Measurements from ENCODE around the gene DIDO1. TPM values are rescaled to one million over a fixed set of nuclear protein-coding genes. Genes with fewer than 3 reads are reported as not detected.

Gene DIDO1
- total RNA-seq, 4 donors from 2014 or later, result 68.3 to 135 (median 88.0) TPM

DNA sequence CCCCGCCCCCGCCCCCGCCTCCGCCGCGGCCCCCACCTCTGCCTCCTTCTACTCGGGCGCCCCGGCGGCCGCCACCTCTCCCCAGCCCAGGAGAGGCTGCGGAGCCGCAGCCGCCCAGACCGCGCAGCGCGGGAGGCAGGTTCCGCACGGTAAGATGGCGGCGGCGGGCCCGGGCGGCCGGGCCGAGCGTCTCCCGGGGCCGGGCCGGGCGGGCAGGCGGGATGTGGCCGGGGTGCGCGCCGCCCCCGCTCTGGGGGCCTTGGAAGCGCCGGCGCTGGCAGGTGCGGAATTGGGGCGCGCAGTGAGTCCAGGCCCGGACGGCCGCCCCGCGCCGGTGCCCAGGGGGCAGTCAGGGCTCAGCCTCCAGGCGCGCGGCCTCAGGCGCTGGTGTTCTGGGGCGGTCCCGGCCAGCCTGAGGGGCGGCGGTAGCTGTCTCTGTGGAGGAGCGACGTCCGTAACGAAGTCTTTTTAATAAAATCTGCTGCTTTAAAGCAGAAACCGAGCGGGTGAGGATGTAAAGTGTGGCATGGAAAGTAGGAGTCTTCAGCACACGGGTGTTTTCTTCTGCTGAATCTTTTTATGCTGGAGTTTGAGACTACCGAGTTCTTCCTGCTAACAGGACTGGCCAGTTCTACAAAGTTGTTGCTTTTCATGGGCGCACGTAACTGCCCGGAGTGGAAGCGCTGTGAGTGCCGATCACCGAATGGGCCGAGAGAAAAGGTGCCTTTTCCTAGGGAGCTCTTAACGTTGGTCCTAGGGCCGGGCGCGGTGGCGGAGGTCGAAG is 12.0 kb upstream of the DIDO1 start, which contains the start of gene GID8:
GID8 (plus strand) TSS at position 43 of the 784 bp plus-strand sequence. CDS start 3,356 bp downstream, outside the sequence.
- WGBS, 2 donors (ENCODE audit: low coverage in 1 of 2), result 0% methylated on average over 56 of the region's 79 CpGs; no CpG with 5 or more reads in 1 of the 2 donors
- Histone ChIP-seq H3K27me3 (no peaks in the 10 kb centered on the region), H3K4me3 (peak within 1 kb of the TSS; percentile 88 to 99 (median 94)), H3K9me3 (no peaks in the 10 kb centered on the region), H3K4me1 (peaks cover 23 to 48% (median 38%) of the 10 kb centered on the region in 4 donors), H3K27ac (peak within 1 kb of the TSS; percentile 92 to 99 (median 96)), H3K36me3 (peaks cover 0 to 11% (median 3%) of the 10 kb centered on the region in 4 donors)
- in situ Hi-C loops (cut with MboI; ENCODE audit: low pct_ligation_motif_present in 1 of 4, low pct_unique_long_range_greater_than_20kb in 1 of 4, low sequenced_read_pairs in 3 of 4) (no loop called here), intact Hi-C loops (cut with DNase I; ENCODE audit: low total_unique reads) (no loop called here)
- DNase-seq, result peak; percentile 64
- TF ChIP-seq, protein P1, sequence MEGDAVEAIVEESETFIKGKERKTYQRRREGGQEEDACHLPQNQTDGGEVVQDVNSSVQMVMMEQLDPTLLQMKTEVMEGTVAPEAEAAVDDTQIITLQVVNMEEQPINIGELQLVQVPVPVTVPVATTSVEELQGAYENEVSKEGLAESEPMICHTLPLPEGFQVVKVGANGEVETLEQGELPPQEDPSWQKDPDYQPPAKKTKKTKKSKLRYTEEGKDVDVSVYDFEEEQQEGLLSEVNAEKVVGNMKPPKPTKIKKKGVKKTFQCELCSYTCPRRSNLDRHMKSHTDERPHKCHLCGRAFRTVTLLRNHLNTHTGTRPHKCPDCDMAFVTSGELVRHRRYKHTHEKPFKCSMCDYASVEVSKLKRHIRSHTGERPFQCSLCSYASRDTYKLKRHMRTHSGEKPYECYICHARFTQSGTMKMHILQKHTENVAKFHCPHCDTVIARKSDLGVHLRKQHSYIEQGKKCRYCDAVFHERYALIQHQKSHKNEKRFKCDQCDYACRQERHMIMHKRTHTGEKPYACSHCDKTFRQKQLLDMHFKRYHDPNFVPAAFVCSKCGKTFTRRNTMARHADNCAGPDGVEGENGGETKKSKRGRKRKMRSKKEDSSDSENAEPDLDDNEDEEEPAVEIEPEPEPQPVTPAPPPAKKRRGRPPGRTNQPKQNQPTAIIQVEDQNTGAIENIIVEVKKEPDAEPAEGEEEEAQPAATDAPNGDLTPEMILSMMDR (IDR thresholded peaks at IDR 0.05), result no peak
- TF ChIP-seq POLR2A (IDR thresholded peaks at IDR 0.05) (no peak), POLR2AphosphoS5 (IDR thresholded peaks at IDR 0.05) (no peak), EP300 (IDR thresholded peaks at IDR 0.05; ENCODE audit: low read depth) (no peak)

DNA sequence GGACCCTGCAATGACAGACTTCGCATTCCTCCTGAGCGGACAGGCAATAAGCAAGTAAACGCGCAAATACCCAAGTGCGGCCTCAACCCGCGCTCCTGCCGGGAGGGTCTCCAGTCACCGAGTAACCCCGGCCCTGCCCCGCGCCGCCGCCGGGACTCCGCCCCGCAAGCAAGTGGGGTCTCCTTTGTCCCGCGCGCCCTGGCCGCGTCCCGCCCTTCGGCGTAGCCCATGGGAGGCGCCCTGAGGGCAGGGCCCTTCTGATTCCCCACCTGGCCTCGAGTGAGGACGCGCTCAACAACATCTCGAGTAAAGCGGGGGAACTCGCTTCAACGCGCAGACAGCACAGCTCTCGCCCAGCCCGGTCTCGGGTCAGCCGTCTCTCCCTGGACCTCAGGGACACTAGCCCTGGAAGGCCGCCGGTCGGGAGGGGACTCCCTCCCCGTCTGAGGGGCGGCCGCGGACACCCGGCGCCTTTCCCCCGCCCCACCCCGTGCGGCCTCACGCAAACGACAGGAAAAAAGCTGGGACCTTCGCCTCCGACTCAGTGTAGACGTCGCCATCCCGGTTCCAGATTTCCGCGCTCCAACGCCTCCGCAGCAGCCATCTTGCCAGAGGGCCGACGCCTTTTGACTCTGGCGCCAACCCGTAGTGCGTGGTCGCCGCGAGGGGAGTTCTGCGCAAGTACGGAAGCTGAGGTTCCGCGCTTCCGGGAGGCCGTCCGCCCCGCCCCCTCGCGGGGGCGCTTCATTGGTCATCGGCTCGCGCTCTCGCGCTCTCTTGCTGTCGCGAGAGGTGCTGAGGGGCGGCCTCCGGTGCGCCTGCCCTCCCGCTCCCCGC is 11.2 kb upstream of the DIDO1 start:
- Histone ChIP-seq H3K4me1 (peaks cover 23 to 48% (median 38%) of the 10 kb centered on the region in 4 donors), H3K4me3 (peak overlapping the region; percentile 88 to 99 (median 94)), H3K9me3 (no peaks in the 10 kb centered on the region), H3K36me3 (peaks cover 0 to 3% (median 0%) of the 10 kb centered on the region in 4 donors), H3K27ac (peak overlapping the region; percentile 92 to 99 (median 96)), H3K27me3 (no peaks in the 10 kb centered on the region)
- DNase-seq, result peak; percentile 98
- TF ChIP-seq, protein P1 (IDR thresholded peaks at IDR 0.05), result no peak
- no peak for TF ChIP-seq EP300 (IDR thresholded peaks at IDR 0.05; ENCODE audit: low read depth)
- peak; percentile 84 for TF ChIP-seq POLR2A (IDR thresholded peaks at IDR 0.05)
- TF ChIP-seq POLR2AphosphoS5 (IDR thresholded peaks at IDR 0.05), result peak; percentile 93 to 96 (median 94)
- 0% methylated on average over 79 of the region's 92 CpGs; no CpG with 5 or more reads in 1 of the 2 donors for WGBS, 2 donors (ENCODE audit: low coverage in 1 of 2)
- intact Hi-C loops (cut with DNase I; ENCODE audit: low total_unique reads) (no loop called here), in situ Hi-C loops (cut with MboI; ENCODE audit: low pct_ligation_motif_present in 1 of 4, low pct_unique_long_range_greater_than_20kb in 1 of 4, low sequenced_read_pairs in 3 of 4) (no loop called here)

DNA sequence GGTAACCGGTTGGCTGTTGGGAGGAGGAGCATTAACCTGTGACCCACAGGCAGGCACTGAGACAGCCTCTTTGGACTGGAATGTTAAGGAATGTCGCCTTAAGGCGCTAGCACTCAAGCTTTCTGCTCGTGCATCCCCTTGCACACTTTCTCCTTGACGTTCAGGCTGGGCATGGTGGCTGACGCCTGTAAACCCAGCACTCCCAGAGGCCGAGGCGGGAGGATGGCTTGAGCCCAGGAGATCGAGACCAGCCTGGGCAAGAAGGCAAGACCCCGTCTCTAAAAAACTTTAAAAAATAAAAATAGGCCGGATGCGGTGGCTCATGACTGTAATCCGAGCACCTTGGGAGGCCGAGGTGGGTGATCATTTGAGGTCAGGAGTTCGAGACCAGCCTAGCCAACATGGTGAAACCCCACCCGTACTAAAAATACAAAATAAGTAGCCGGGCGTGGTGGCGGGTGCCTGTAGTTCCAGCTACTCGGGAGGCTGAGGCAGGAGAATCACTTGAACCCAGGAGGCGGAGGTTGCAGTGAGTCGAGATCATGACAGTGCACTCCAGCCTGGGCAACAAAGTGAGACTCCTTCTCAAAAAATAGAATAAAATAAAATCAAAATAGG is 9.8 kb upstream of the DIDO1 start:
- Histone ChIP-seq H3K9me3 (no peaks in the 10 kb centered on the region), H3K27me3 (no peaks in the 10 kb centered on the region), H3K4me3 (peak overlapping the region in 1 of 4 donors; percentile 88), H3K27ac (no peak overlapping the region), H3K36me3 (no peaks in the 10 kb centered on the region), H3K4me1 (peaks cover 23 to 48% (median 38%) of the 10 kb centered on the region in 4 donors)
- in situ Hi-C loops (cut with MboI; ENCODE audit: low pct_ligation_motif_present in 1 of 4, low pct_unique_long_range_greater_than_20kb in 1 of 4, low sequenced_read_pairs in 3 of 4) (no loop called here), intact Hi-C loops (cut with DNase I; ENCODE audit: low total_unique reads) (no loop called here)
- TF ChIP-seq, protein P1 (IDR thresholded peaks at IDR 0.05), result no peak
- TF ChIP-seq EP300 (IDR thresholded peaks at IDR 0.05; ENCODE audit: low read depth) (no peak), POLR2A (IDR thresholded peaks at IDR 0.05) (no peak), POLR2AphosphoS5 (IDR thresholded peaks at IDR 0.05) (no peak)
- DNase-seq, result no peak
- 90% methylated on average over 22 of the region's 22 CpGs; no CpG with 5 or more reads in 1 of the 2 donors for WGBS, 2 donors (ENCODE audit: low coverage in 1 of 2)
